Measurements from ENCODE around the gene TSPY1.
"Not testable (repeated sequence)": the region's sequence is repeated elsewhere in the genome, so short reads cannot be mapped to it uniquely, and the experiment has no call there.

TSPY1 gene, protein sequence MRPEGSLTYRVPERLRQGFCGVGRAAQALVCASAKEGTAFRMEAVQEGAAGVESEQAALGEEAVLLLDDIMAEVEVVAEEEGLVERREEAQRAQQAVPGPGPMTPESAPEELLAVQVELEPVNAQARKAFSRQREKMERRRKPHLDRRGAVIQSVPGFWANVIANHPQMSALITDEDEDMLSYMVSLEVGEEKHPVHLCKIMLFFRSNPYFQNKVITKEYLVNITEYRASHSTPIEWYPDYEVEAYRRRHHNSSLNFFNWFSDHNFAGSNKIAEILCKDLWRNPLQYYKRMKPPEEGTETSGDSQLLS

DNA sequence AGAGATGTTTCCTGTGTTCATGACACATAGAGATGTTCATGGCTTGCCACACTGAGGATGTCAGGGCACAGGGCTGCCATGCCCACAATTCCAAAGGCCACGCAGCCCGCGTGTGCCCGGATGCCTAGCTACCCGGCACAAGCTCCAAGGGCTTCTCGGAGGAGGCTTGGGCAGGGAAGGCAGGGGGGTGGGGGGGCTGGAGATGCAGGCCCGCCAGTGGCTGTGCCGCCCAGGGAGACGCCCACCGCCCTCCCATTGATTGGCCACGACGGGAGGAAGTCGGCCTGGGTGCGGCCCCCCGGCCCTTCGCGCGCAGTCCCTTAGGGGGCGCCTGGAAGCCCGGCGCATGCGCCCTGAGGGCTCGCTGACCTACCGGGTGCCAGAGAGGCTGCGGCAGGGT, at the start of gene TSPY1:
Gene TSPY1, plus strand, starts transcription at position 301 of the 400 bp plus-strand sequence. Its CDS starts 46 bp downstream, at position 347.
- not testable (repeated sequence) for H3K36me3 ChIP-seq (ENCODE audit: control insufficient read depth, insufficient read depth, low read length); H3K4me3 ChIP-seq (ENCODE audit: low read depth, low read length); H3K4me1 ChIP-seq (ENCODE audit: control insufficient read depth, insufficient read depth, low read length); H3K9me3 ChIP-seq (ENCODE audit: control insufficient read depth, insufficient read depth, low read length); H3K9ac ChIP-seq (ENCODE audit: low read depth, low read length); H3K27me3 ChIP-seq (ENCODE audit: control insufficient read depth, insufficient read depth, low read length)

DNA sequence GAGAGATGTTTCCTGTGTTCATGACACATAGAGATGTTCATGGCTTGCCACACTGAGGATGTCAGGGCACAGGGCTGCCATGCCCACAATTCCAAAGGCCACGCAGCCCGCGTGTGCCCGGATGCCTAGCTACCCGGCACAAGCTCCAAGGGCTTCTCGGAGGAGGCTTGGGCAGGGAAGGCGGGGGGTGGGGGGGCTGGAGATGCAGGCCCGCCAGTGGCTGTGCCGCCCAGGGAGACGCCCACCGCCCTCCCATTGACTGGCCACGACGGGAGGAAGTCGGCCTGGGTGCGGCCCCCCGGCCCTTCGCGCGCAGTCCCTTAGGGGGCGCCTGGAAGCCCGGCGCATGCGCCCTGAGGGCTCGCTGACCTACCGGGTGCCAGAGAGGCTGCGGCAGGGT, 20.2 kb downstream of the TSPY1 start, which contains the start of gene TSPY9:
Gene TSPY9, plus strand, starts transcription at position 301 of the 400 bp plus-strand sequence. Its CDS starts 46 bp downstream, at position 347.
- H3K4me1 ChIP-seq (ENCODE audit: control insufficient read depth, insufficient read depth, low read length); H3K9ac ChIP-seq (ENCODE audit: low read depth, low read length); H3K9me3 ChIP-seq (ENCODE audit: control insufficient read depth, insufficient read depth, low read length); H3K4me3 ChIP-seq (ENCODE audit: low read depth, low read length); H3K36me3 ChIP-seq (ENCODE audit: control insufficient read depth, insufficient read depth, low read length); H3K27me3 ChIP-seq (ENCODE audit: control insufficient read depth, insufficient read depth, low read length): not testable (repeated sequence)

DNA sequence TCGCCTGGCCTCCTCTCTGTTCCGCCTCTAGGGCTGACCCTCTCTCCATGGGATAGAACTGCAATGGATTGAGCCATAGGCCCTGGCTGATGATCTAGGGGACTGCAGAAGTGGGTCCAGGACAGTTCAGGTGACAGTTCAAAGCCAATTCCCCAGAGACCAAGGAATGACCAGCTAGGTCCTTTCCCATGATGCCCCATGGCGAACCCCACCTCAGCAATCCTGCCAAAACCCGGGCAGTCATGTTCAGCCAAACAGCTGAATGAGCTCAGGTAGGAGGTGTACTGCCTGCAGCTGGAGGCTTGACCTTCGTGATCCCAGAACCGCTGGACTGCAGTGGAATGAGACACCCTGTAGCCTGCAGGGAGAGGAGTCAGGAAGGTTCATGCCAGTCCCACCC, 37.6 kb downstream of the TSPY1 start:
- H3K27me3 ChIP-seq (ENCODE audit: control insufficient read depth, insufficient read depth, low read length); H3K9ac ChIP-seq (ENCODE audit: low read depth, low read length); H3K4me1 ChIP-seq (ENCODE audit: control insufficient read depth, insufficient read depth, low read length); H3K9me3 ChIP-seq (ENCODE audit: control insufficient read depth, insufficient read depth, low read length); H3K4me3 ChIP-seq (ENCODE audit: low read depth, low read length); H3K36me3 ChIP-seq (ENCODE audit: control insufficient read depth, insufficient read depth, low read length): not testable (repeated sequence)

DNA sequence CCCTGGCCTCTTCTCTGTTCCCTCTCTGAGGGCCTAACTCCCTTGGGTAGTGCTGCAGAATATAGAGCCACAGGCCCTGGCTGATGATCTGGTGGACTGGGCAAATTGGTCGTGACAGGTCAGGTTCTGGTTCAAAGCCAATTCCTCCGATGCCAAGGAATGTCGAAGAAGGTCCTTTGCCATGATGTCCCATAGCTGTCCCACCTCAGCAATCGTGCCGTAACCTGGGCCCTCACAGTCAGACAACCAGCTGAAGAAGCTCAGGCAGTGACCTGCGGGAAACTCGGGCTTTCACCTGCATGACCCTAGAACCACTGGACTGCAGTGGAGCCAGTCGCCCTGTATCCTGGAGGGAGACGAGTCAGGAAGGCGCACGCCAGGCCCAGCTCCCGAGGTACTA, 49.5 kb downstream of the TSPY1 start:
- H3K4me3 ChIP-seq (ENCODE audit: low read depth, low read length); H3K9ac ChIP-seq (ENCODE audit: low read depth, low read length); H3K4me1 ChIP-seq (ENCODE audit: control insufficient read depth, insufficient read depth, low read length); H3K36me3 ChIP-seq (ENCODE audit: control insufficient read depth, insufficient read depth, low read length); H3K27me3 ChIP-seq (ENCODE audit: control insufficient read depth, insufficient read depth, low read length); H3K9me3 ChIP-seq (ENCODE audit: control insufficient read depth, insufficient read depth, low read length): not testable (repeated sequence)
